Measurements from ENCODE around the gene ZBTB20. TPM values are rescaled to one million over a fixed set of nuclear protein-coding genes. Genes with fewer than 3 reads are reported as not detected.
"Not testable (repeated sequence)": the region's sequence is repeated elsewhere in the genome, so short reads cannot be mapped to it uniquely, and the experiment has no call there.

Gene ZBTB20
- polyA plus RNA-seq: 1 to 10 TPM in 3 of 4 donors, under 1 TPM in 1; 0.27 to 2.2 (median 1.3) TPM
- long read RNA-seq, donor 1: 0 reads
- long read RNA-seq, donor 2: 0 reads
- long read RNA-seq, donor 3: 0 reads
- long read RNA-seq, donor 4: 0 reads
- long read RNA-seq, donor 5: 0 reads
- long read RNA-seq, donor 6: 0 reads
- long read RNA-seq, donor 7: 0 reads
- long read RNA-seq, donor 8: 0 reads
- long read RNA-seq, donor 9: 0 reads
- long read RNA-seq, donor 10: 0 reads

GRCh38 chr3:115146418-115147328, at the start of gene ZBTB20:
Gene ZBTB20, minus strand, starts transcription at chr3:115147288.
- no peaks in the 10 kb centered on the region for H3K36me3 ChIP-seq (ENCODE audit: control insufficient read depth in 3 of 3, insufficient read depth in 2 of 3, low read depth in 1 of 3, low read length in 3 of 3)
- 0% methylated on average over 24 to 72 of the region's 72 CpGs for WGBS, 3 donors
- peak within 1 kb of the TSS; percentile 95 to 99 (median 96) for H3K27ac ChIP-seq (ENCODE audit: low read depth in 1 of 3, low read length in 2 of 3)
- DNase-seq (peak; percentile 54 to 81), FAIRE-seq (no peak)
- peaks cover 0 to 4% (median 2%) of the 10 kb centered on the region in 3 donors for H3K4me1 ChIP-seq (ENCODE audit: control insufficient read depth in 3 of 3, insufficient read depth in 2 of 3, low read depth in 1 of 3, low read length in 2 of 3)
- no peaks in the 10 kb centered on the region for H3K9me3 ChIP-seq (ENCODE audit: control insufficient read depth in 2 of 2, insufficient read depth in 1 of 2, low read depth in 1 of 2, low read length in 1 of 2)
- peak within 1 kb of the TSS; percentile 72 to 90 (median 82) for H3K4me3 ChIP-seq (ENCODE audit: low read depth in 1 of 3, low read length in 3 of 3)
- no peaks in the 10 kb centered on the region for H3K27me3 ChIP-seq (ENCODE audit: control insufficient read depth in 3 of 3, insufficient read depth in 3 of 3, low read length in 3 of 3)

GRCh38 chr3:115194476-115194875, 47.4 kb upstream of the ZBTB20 start:
- H3K27me3 ChIP-seq (ENCODE audit: control insufficient read depth in 3 of 3, insufficient read depth in 3 of 3, low read length in 3 of 3): no peaks in the 10 kb centered on the region
- H3K36me3 ChIP-seq (ENCODE audit: control insufficient read depth in 3 of 3, insufficient read depth in 2 of 3, low read depth in 1 of 3, low read length in 3 of 3): no peaks in the 10 kb centered on the region
- FAIRE-seq (peak; percentile 61), DNase-seq (no peak)
- no peaks in the 10 kb centered on the region for H3K4me1 ChIP-seq (ENCODE audit: control insufficient read depth in 3 of 3, insufficient read depth in 2 of 3, low read depth in 1 of 3, low read length in 2 of 3)
- peaks cover 0 to 3% of the 10 kb centered on the region in 2 donors for H3K9me3 ChIP-seq (ENCODE audit: control insufficient read depth in 2 of 2, insufficient read depth in 1 of 2, low read depth in 1 of 2, low read length in 1 of 2)
- WGBS, 3 donors: 67 to 92% (median 89%) methylated on average over 4 of the region's 4 CpGs
- no peak overlapping the region for H3K4me3 ChIP-seq (ENCODE audit: low read depth in 1 of 3, low read length in 3 of 3)
- H3K27ac ChIP-seq (ENCODE audit: low read depth in 1 of 3, low read length in 2 of 3): no peak overlapping the region

- no peak for DNase-seq
- H3K9me3 ChIP-seq (ENCODE audit: control insufficient read depth in 2 of 2, insufficient read depth in 1 of 2, low read depth in 1 of 2, low read length in 1 of 2): peaks cover 0 to 3% of the 10 kb centered on the region in 2 donors
- no peaks in the 10 kb centered on the region for H3K27me3 ChIP-seq (ENCODE audit: control insufficient read depth in 3 of 3, insufficient read depth in 3 of 3, low read length in 3 of 3)
- no peak overlapping the region for H3K4me3 ChIP-seq (ENCODE audit: low read depth in 1 of 3, low read length in 3 of 3)
- H3K27ac ChIP-seq (ENCODE audit: low read depth in 1 of 3, low read length in 2 of 3): no peak overlapping the region
- FAIRE-seq: no peak
- no peaks in the 10 kb centered on the region for H3K4me1 ChIP-seq (ENCODE audit: control insufficient read depth in 3 of 3, insufficient read depth in 2 of 3, low read depth in 1 of 3, low read length in 2 of 3)
- no peaks in the 10 kb centered on the region for H3K36me3 ChIP-seq (ENCODE audit: control insufficient read depth in 3 of 3, insufficient read depth in 2 of 3, low read depth in 1 of 3, low read length in 3 of 3)
Observed at GRCh38 chr3:115190747-115191146, 43.7 kb upstream of the ZBTB20 start.

- no peak for FAIRE-seq
- 75 to 77% (median 75%) methylated on average over 4 of the region's 4 CpGs for WGBS, 3 donors
Observed at GRCh38 chr3:115187149-115187757, 40.2 kb upstream of the ZBTB20 start.

GRCh38 chr3:115186351-115187148, 39.5 kb upstream of the ZBTB20 start:
- H3K36me3 ChIP-seq (ENCODE audit: control insufficient read depth in 3 of 3, insufficient read depth in 2 of 3, low read depth in 1 of 3, low read length in 3 of 3): no peaks in the 10 kb centered on the region
- no peak overlapping the region for H3K4me3 ChIP-seq (ENCODE audit: low read depth in 1 of 3, low read length in 3 of 3)
- no peak for DNase-seq
- no peaks in the 10 kb centered on the region for H3K9me3 ChIP-seq (ENCODE audit: control insufficient read depth in 2 of 2, insufficient read depth in 1 of 2, low read depth in 1 of 2, low read length in 1 of 2)
- 69 to 79% (median 73%) methylated on average over 6 of the region's 6 CpGs for WGBS, 3 donors
- no peaks in the 10 kb centered on the region for H3K4me1 ChIP-seq (ENCODE audit: control insufficient read depth in 3 of 3, insufficient read depth in 2 of 3, low read depth in 1 of 3, low read length in 2 of 3)
- peak overlapping the region in 1 of 3 donors; percentile 68 for H3K27ac ChIP-seq (ENCODE audit: low read depth in 1 of 3, low read length in 2 of 3)
- no peaks in the 10 kb centered on the region for H3K27me3 ChIP-seq (ENCODE audit: control insufficient read depth in 3 of 3, insufficient read depth in 3 of 3, low read length in 3 of 3)
- FAIRE-seq: no peak

More at GRCh38 chr3:115187149-115187757, 40.2 kb upstream of the ZBTB20 start:
- H3K9me3 ChIP-seq (ENCODE audit: control insufficient read depth in 2 of 2, insufficient read depth in 1 of 2, low read depth in 1 of 2, low read length in 1 of 2): peaks cover 0 to under 1% of the 10 kb centered on the region in 2 donors
- no peak overlapping the region for H3K4me3 ChIP-seq (ENCODE audit: low read depth in 1 of 3, low read length in 3 of 3)
- no peaks in the 10 kb centered on the region for H3K4me1 ChIP-seq (ENCODE audit: control insufficient read depth in 3 of 3, insufficient read depth in 2 of 3, low read depth in 1 of 3, low read length in 2 of 3)
- no peaks in the 10 kb centered on the region for H3K36me3 ChIP-seq (ENCODE audit: control insufficient read depth in 3 of 3, insufficient read depth in 2 of 3, low read depth in 1 of 3, low read length in 3 of 3)
- H3K27ac ChIP-seq (ENCODE audit: low read depth in 1 of 3, low read length in 2 of 3): peak overlapping the region in 1 of 3 donors; percentile 68
- no peaks in the 10 kb centered on the region for H3K27me3 ChIP-seq (ENCODE audit: control insufficient read depth in 3 of 3, insufficient read depth in 3 of 3, low read length in 3 of 3)
- DNase-seq: no peak

GRCh38 chr3:115184859-115185572, 37.9 kb upstream of the ZBTB20 start:
- H3K4me3 ChIP-seq (ENCODE audit: low read depth in 1 of 3, low read length in 3 of 3); DNase-seq; FAIRE-seq; H3K4me1 ChIP-seq (ENCODE audit: control insufficient read depth in 3 of 3, insufficient read depth in 2 of 3, low read depth in 1 of 3, low read length in 2 of 3); H3K27me3 ChIP-seq (ENCODE audit: control insufficient read depth in 3 of 3, insufficient read depth in 3 of 3, low read length in 3 of 3); H3K27ac ChIP-seq (ENCODE audit: low read depth in 1 of 3, low read length in 2 of 3); H3K36me3 ChIP-seq (ENCODE audit: control insufficient read depth in 3 of 3, insufficient read depth in 2 of 3, low read depth in 1 of 3, low read length in 3 of 3); H3K9me3 ChIP-seq (ENCODE audit: control insufficient read depth in 2 of 2, insufficient read depth in 1 of 2, low read depth in 1 of 2, low read length in 1 of 2): not testable (repeated sequence)
- WGBS, 3 donors: 95 to 99% (median 96%) methylated on average over 29 to 32 of the region's 32 CpGs

- not testable (repeated sequence) for FAIRE-seq
Observed at GRCh38 chr3:115178930-115179329, 31.8 kb upstream of the ZBTB20 start.

More at GRCh38 chr3:115178930-115179329, 31.8 kb upstream of the ZBTB20 start:
- H3K36me3 ChIP-seq (ENCODE audit: control insufficient read depth in 3 of 3, insufficient read depth in 2 of 3, low read depth in 1 of 3, low read length in 3 of 3); H3K27me3 ChIP-seq (ENCODE audit: control insufficient read depth in 3 of 3, insufficient read depth in 3 of 3, low read length in 3 of 3); H3K9me3 ChIP-seq (ENCODE audit: control insufficient read depth in 2 of 2, insufficient read depth in 1 of 2, low read depth in 1 of 2, low read length in 1 of 2); DNase-seq; H3K4me1 ChIP-seq (ENCODE audit: control insufficient read depth in 3 of 3, insufficient read depth in 2 of 3, low read depth in 1 of 3, low read length in 2 of 3); H3K4me3 ChIP-seq (ENCODE audit: low read depth in 1 of 3, low read length in 3 of 3); H3K27ac ChIP-seq (ENCODE audit: low read depth in 1 of 3, low read length in 2 of 3): not testable (repeated sequence)
- 56 to 68% (median 67%) methylated on average over 10 of the region's 10 CpGs for WGBS, 3 donors
